HCT116 (cell line): ENCODE results near the gene RPS27L. TPM values are rescaled to one million over a fixed set of nuclear protein-coding genes. Genes with fewer than 3 reads are reported as not detected.
A peak's percentile ranks its signal among the peaks of the same experiment; 100 is the strongest.

Experiments
- ATAC-seq: fragments of 200-7000 bp; cut with Tn5 transposase; 2 replicates; pipeline ENCODE4 v1.9.1; 2020; ENCODE audit warnings: mild to moderate bottlenecking, moderate library complexity
- BruUV-seq: library from RNA; stranded (reverse); fragments of 400-500 nt; replicated peaks from 2 replicates; lab custom pipeline; 2021; lab: Mats Ljungman, UMichigan
- CTCF ChIA-PET: fragments of 300-600 bp; sonication (Branson Sonifier 250); formaldehyde crosslinking; loops from one replicate; lab custom pipeline; 2021; ENCODE audit warnings: antibody characterized with exemption; lab: Charles Lee
- POLR2A ChIA-PET: fragments of 300-600, 350-600 bp; sonication (Branson Sonifier 250); formaldehyde crosslinking; loops from one replicate; lab custom pipeline; 2021; ENCODE audit warnings: antibody characterized with exemption; lab: Charles Lee
- RAD21 ChIA-PET, 2 experiments: fragments of 300-600 bp; sonication (Branson Sonifier 250); formaldehyde crosslinking; loops; one replicate each; lab custom pipeline; 2023; ENCODE audit warnings: low total read pairs in 2 of 2; ENCODE audit not compliant: uncharacterized antibody in 2 of 2, unreplicated experiment in 2 of 2, low non-redundant PET in 1 of 2; lab: Charles Lee
- DNase-seq: peaks from one replicate; pipeline ENCODE4 v3.0.0-alpha.2; 2010; ENCODE audit warnings: low read depth, low spot score
- H2AFZ ChIP-seq: fragments of 200-600 bp; shearing (Covaris generic), sonication (generic); 2 replicates; pipeline ENCODE4 v1.6.1; 2017; ENCODE audit warnings: low read depth, mixed run types, mixed read lengths, antibody characterized with exemption, low read length; ENCODE audit not compliant: poor library complexity, severe bottlenecking
- H3K27ac ChIP-seq: 2 replicates; pipeline ENCODE4 v1.5.1; 2012; ENCODE audit warnings: low read depth, low read length
- H3K27me3 ChIP-seq: fragments of 200-600 bp; sonication (generic); 2 replicates; pipeline ENCODE4 v1.6.1; 2016; ENCODE audit warnings: mixed run types, low read length, mixed read lengths; ENCODE audit not compliant: insufficient read depth
- H3K36me3 ChIP-seq, 2 experiments: fragments of 200-500 bp in 1 of 2; fragments of 200-600 bp in 1 of 2; sonication (Bioruptor generic) in 1 of 2; sonication (generic) in 1 of 2; 2 replicates each; pipeline versions ENCODE4 v1.5.1 to v1.6.1; 2014 to 2016; ENCODE audit warnings: low read length in 2 of 2, inconsistent platforms in 1 of 2, mixed read lengths in 1 of 2, mixed run types in 1 of 2; ENCODE audit not compliant: insufficient read depth in 2 of 2, control insufficient read depth in 1 of 2
- H3K4me1 ChIP-seq, 2 experiments: fragments of 200-600 bp in 1 of 2; sonication (generic) in 1 of 2; 2 replicates each; pipeline versions ENCODE4 v1.5.1 to v1.6.1; 2012 to 2017; ENCODE audit warnings: low read length in 2 of 2, inconsistent platforms in 1 of 2, mild to moderate bottlenecking in 1 of 2, mixed read lengths in 1 of 2, mixed run types in 1 of 2, moderate library complexity in 1 of 2; ENCODE audit not compliant: insufficient read depth in 2 of 2, control insufficient read depth in 1 of 2
- H3K4me2 ChIP-seq: fragments of 200-600 bp; sonication (generic); 2 replicates; pipeline ENCODE4 v1.6.1; 2017; ENCODE audit warnings: mixed run types, low read length, mixed read lengths
- H3K4me3 ChIP-seq, 2 experiments: fragments of 200-600 bp in 1 of 2; sonication (generic) in 1 of 2; replicated peaks in 1 of 2; 2 replicates each; pipeline ENCODE4 v1.5.1; 2011 to 2016; ENCODE audit warnings: low read length in 2 of 2, control low read depth in 1 of 2, low read depth in 1 of 2, mild to moderate bottlenecking in 1 of 2, mixed read lengths in 1 of 2, mixed run types in 1 of 2
- H3K79me2 ChIP-seq: fragments of 200-600 bp; sonication (generic); 2 replicates; pipeline ENCODE4 v1.6.1; 2017; ENCODE audit warnings: mild to moderate bottlenecking, mixed run types, low read length, moderate library complexity, mixed read lengths; ENCODE audit not compliant: insufficient read depth
- H3K9ac ChIP-seq: fragments of 200-600 bp; sonication (generic); 2 replicates; pipeline ENCODE4 v1.6.1; 2016; ENCODE audit warnings: low read length, mixed read lengths
- H3K9me2 ChIP-seq: fragments of 200-600 bp; sonication (generic), shearing (Covaris generic); 2 replicates; pipeline ENCODE4 v1.6.1; 2017; ENCODE audit warnings: mixed run types, mild to moderate bottlenecking, moderate library complexity; ENCODE audit not compliant: insufficient read depth
- H3K9me3 ChIP-seq, 2 experiments: fragments of 200-500 bp in 1 of 2; fragments of 200-600 bp in 1 of 2; sonication (Bioruptor generic) in 1 of 2; sonication (generic) in 1 of 2; 2 replicates each; pipeline ENCODE4 v1.6.1; 2014 to 2017; ENCODE audit warnings: low read length in 2 of 2, mixed read lengths in 2 of 2, inconsistent platforms in 1 of 2, low read depth in 1 of 2, mild to moderate bottlenecking in 1 of 2, mixed run types in 1 of 2, moderate library complexity in 1 of 2; ENCODE audit not compliant: control insufficient read depth in 1 of 2, insufficient read depth in 1 of 2
- H4K20me1 ChIP-seq: fragments of 200-600 bp; sonication (generic), shearing (Covaris generic); 2 replicates; pipeline ENCODE4 v1.6.1; 2017; ENCODE audit warnings: mixed run types, mild to moderate bottlenecking, moderate library complexity; ENCODE audit not compliant: insufficient read depth
- CEBPB ChIP-seq: IDR thresholded peaks from 2 replicates; pipeline ENCODE4 v1.6.1; 2012; ENCODE audit warnings: low read depth
- CTCF ChIP-seq, 3 experiments: fragments of 200-600 bp in 1 of 3; sonication (generic) in 1 of 3; IDR thresholded peaks in 2 of 3; conservative IDR thresholded peaks in 1 of 3; 2 replicates each; pipeline ENCODE4 v1.5.1; 2012 to 2017; ENCODE audit warnings: low read depth in 2 of 3, low read length in 2 of 3, antibody characterized with exemption in 1 of 3, borderline replicate concordance in 1 of 3, control low read depth in 1 of 3, mild to moderate bottlenecking in 1 of 3, mixed read lengths in 1 of 3, mixed run types in 1 of 3, moderate library complexity in 1 of 3; ENCODE audit not compliant: insufficient read depth in 1 of 3
- POLR2A ChIP-seq: IDR thresholded peaks from 2 replicates; pipeline ENCODE4 v1.7.0; 2011; ENCODE audit warnings: borderline replicate concordance; ENCODE audit not compliant: insufficient read depth, insufficient read length; ENCODE audit errors: extremely low read depth
- POLR2AphosphoS5 ChIP-seq: IDR thresholded peaks from 2 replicates; pipeline ENCODE4 v1.6.1; 2011; ENCODE audit warnings: mild to moderate bottlenecking, low read depth, low read length, moderate library complexity
- RAD21 ChIP-seq: IDR thresholded peaks from 2 replicates; pipeline ENCODE4 v1.6.1; 2012; ENCODE audit warnings: low read depth, mild to moderate bottlenecking
- SP1 ChIP-seq: IDR thresholded peaks from 2 replicates; pipeline ENCODE4 v1.6.1; 2012; ENCODE audit warnings: low read depth
- SRF ChIP-seq: IDR thresholded peaks from 2 replicates; pipeline ENCODE4 v1.6.1; 2012; ENCODE audit warnings: low read depth
- YY1 ChIP-seq: IDR thresholded peaks from 2 replicates; pipeline ENCODE4 v1.6.1; 2011; ENCODE audit warnings: low read length, low read depth, moderate library complexity, mild to moderate bottlenecking; ENCODE audit not compliant: insufficient replicate concordance; ENCODE audit errors: extremely low read depth
- intact Hi-C: fragments of 100-400 bp; cut with micrococcal nuclease; formaldehyde crosslinking; loops from 2 replicates; pipeline ENCODE4 v1.10.0; 2022
- total RNA-seq: library from RNA; stranded (reverse); gene quantifications from one replicate; pipeline ENCODE4 v1.2.1, GENCODE V29; 2021; ENCODE audit not compliant: unreplicated experiment

Gene RPS27L
- total RNA-seq, 1 experiment from 2014 or later: 139 TPM

- Histone ChIP-seq H3K9me2 (no peaks in the 10 kb centered on the region), H3K36me3 (no peaks in the 10 kb centered on the region), H4K20me1 (no peaks in the 10 kb centered on the region), H3K79me2 (no peaks in the 10 kb centered on the region), H3K4me1 (peaks cover 0 to 10% of the 10 kb centered on the region in 2 experiments; a peak in 3 of 4 replicates), H3K4me3 (peak within 1 kb of the TSS; percentile 60 to 76), H2AFZ (peak within 1 kb of the TSS; percentile 90), H3K9me3 (peaks cover 6 to 10% of the 10 kb centered on the region in 2 experiments; a peak in 3 of 4 replicates), H3K4me2 (peak within 1 kb of the TSS; percentile 82), H3K27me3 (no peaks in the 10 kb centered on the region), H3K27ac (peak within 1 kb of the TSS; percentile 59), H3K9ac (peak within 1 kb of the TSS; percentile 60)
- no TSS peak for BruUV-seq
- TF ChIP-seq SP1 (peak; percentile 47; the same call in 1 of the 2 replicates), SRF (peak; percentile 92), YY1 (peak; percentile 47), POLR2AphosphoS5 (peak; percentile 66), RAD21 (no peak), CTCF (IDR thresholded peaks at IDR 0.05 in 2 of 3, conservative IDR thresholded peaks at IDR 0.05 in 1 of 3; ENCODE audit: borderline replicate concordance in 1 of 3, insufficient read depth in 1 of 3, low read depth in 2 of 3, low read length in 2 of 3) (no peak), POLR2A (no peak), CEBPB (no peak)
- DNase-seq: peak; percentile 73
- ChIA-PET CTCF (no interaction called here), RAD21 (no interaction called here), POLR2A (no interaction called here)
- peak; percentile 93 for ATAC-seq
- intact Hi-C loops: loop anchor here (2.0 kb wide), 1 partner anchor 281 kb away; no protein-coding TSS in a partner anchor
These were observed 35.8 kb downstream of the RPS27L start, which contains the start of gene LACTB for GRCh38 chr15:63121382-63122001. TSS of gene LACTB (plus strand) at chr15:63121861. CDS start at chr15:63121872, 11 bp downstream.
